Ishikawa (cell line): ENCODE results near the gene CNBP.

Experiments used
- CEBPB ChIP-seq: IDR thresholded peaks from 2 replicates; pipeline ENCODE4 v1.6.1; 2012
- CREB1 ChIP-seq: IDR thresholded peaks from 2 replicates; pipeline ENCODE4 v1.6.1; 2012; ENCODE audit warnings: low read depth
- EGR1 ChIP-seq: IDR thresholded peaks from 2 replicates; pipeline ENCODE4 v1.6.1; 2012
- EP300 ChIP-seq: IDR thresholded peaks from 2 replicates; pipeline ENCODE4 v1.6.1; 2012; ENCODE audit warnings: borderline replicate concordance
- FOXM1 ChIP-seq: IDR thresholded peaks from 2 replicates; pipeline ENCODE4 v1.6.1; 2012; ENCODE audit warnings: low read depth, borderline replicate concordance
- NFIC ChIP-seq: IDR thresholded peaks from 2 replicates; pipeline ENCODE4 v1.6.1; 2012
- RAD21 ChIP-seq: IDR thresholded peaks from 2 replicates; pipeline ENCODE4 v1.6.1; 2012; ENCODE audit warnings: low read depth
- TAF1 ChIP-seq: IDR thresholded peaks from 2 replicates; pipeline ENCODE4 v1.6.1; 2012; ENCODE audit warnings: low read depth, mild to moderate bottlenecking
- TCF12 ChIP-seq: IDR thresholded peaks from 2 replicates; pipeline ENCODE4 v1.6.1; 2012; ENCODE audit warnings: low read depth
- TEAD4 ChIP-seq: IDR thresholded peaks from 2 replicates; pipeline ENCODE4 v1.6.1; 2012
- YY1 ChIP-seq: IDR thresholded peaks from 2 replicates; pipeline ENCODE4 v1.6.1; 2012; ENCODE audit warnings: low read depth
- ZBTB7A ChIP-seq: IDR thresholded peaks from 2 replicates; pipeline ENCODE4 v1.6.1; 2012; ENCODE audit warnings: low read depth
- TF ChIP-seq, protein P1 (sequence below): IDR thresholded peaks from 2 replicates; pipeline ENCODE4 v1.6.1; 2012; ENCODE audit warnings: low read depth, mild to moderate bottlenecking
- TF ChIP-seq, protein P2 (sequence below): IDR thresholded peaks from 2 replicates; pipeline ENCODE4 v1.6.1; 2012
- TF ChIP-seq, protein P3 (sequence below): IDR thresholded peaks from 2 replicates; pipeline ENCODE4 v1.6.1; 2012

CNBP gene

DNA sequence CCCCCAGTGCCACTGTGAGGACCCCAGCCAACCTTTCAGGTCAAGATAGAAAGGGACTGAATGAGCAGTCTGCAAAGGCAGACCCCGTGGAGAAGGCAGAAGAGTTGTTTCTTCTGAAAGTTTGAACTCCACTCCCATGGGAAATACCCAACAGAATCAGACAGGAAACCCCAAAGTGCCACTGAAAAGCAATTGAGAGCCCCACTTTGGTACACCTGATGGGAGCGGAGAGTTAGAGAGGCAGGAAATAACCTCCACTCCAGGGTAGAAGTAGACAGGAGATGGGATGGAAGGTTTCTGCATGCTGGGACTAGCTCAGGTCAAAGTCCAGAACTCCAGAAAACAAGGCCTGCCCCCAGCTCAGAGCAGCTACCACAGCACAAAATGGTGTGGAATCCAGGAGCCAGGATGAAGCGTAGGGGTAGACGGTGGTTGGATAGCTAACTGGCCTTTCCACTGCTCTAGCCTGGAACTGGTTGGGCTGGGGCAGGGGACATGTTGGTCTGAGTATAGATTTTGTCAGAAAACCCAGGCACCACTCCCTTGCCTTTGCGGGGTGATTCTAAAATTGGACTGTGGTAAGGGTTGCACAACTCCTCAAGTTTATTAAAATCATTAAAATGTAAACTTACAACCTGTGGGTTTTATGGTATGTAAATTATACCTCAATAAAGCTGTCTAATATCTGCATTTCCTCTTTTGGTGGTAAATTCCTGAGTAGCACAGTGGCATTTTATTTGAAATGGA, 60.2 kb downstream of the CNBP start:
- TF ChIP-seq TCF12 (no peak), YY1 (no peak), RAD21 (no peak), EGR1 (no peak), TAF1 (no peak), TEAD4 (no peak), FOXM1 (no peak), CREB1 (no peak), EP300 (no peak)
- TF ChIP-seq, protein P1, sequence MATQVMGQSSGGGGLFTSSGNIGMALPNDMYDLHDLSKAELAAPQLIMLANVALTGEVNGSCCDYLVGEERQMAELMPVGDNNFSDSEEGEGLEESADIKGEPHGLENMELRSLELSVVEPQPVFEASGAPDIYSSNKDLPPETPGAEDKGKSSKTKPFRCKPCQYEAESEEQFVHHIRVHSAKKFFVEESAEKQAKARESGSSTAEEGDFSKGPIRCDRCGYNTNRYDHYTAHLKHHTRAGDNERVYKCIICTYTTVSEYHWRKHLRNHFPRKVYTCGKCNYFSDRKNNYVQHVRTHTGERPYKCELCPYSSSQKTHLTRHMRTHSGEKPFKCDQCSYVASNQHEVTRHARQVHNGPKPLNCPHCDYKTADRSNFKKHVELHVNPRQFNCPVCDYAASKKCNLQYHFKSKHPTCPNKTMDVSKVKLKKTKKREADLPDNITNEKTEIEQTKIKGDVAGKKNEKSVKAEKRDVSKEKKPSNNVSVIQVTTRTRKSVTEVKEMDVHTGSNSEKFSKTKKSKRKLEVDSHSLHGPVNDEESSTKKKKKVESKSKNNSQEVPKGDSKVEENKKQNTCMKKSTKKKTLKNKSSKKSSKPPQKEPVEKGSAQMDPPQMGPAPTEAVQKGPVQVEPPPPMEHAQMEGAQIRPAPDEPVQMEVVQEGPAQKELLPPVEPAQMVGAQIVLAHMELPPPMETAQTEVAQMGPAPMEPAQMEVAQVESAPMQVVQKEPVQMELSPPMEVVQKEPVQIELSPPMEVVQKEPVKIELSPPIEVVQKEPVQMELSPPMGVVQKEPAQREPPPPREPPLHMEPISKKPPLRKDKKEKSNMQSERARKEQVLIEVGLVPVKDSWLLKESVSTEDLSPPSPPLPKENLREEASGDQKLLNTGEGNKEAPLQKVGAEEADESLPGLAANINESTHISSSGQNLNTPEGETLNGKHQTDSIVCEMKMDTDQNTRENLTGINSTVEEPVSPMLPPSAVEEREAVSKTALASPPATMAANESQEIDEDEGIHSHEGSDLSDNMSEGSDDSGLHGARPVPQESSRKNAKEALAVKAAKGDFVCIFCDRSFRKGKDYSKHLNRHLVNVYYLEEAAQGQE, result no peak

DNA sequence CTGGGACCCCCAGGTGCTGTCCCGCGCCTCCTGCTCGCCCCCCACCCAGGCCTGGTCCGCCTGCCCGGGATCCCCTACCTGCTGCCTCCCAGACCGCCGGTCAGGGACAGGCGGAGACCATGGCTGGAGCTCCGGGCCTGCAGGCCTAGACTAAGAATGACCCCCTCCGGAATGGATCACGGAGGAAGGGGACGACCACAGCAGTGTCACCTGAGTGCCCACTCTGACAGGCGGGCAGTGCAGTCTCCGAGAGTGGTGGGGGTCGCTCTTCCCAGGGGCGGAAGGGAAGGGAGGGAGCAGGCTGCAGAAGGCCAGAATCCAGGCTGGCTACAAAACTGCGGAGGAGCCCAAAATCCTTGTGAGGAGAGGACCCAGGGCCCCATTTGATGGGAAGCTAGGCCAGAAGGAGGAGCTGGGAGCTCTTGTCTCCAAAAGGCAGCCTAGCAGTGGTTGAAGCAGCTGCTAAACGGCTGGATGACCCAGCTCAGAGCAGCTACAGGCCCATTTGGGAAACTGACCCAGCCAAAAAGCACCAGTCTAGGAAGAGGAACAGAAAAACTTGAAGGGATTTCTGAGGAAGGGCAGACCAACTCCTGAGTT, 61.2 kb downstream of the CNBP start:
- TF ChIP-seq ZBTB7A (peak; percentile 83), EGR1 (no peak)

DNA sequence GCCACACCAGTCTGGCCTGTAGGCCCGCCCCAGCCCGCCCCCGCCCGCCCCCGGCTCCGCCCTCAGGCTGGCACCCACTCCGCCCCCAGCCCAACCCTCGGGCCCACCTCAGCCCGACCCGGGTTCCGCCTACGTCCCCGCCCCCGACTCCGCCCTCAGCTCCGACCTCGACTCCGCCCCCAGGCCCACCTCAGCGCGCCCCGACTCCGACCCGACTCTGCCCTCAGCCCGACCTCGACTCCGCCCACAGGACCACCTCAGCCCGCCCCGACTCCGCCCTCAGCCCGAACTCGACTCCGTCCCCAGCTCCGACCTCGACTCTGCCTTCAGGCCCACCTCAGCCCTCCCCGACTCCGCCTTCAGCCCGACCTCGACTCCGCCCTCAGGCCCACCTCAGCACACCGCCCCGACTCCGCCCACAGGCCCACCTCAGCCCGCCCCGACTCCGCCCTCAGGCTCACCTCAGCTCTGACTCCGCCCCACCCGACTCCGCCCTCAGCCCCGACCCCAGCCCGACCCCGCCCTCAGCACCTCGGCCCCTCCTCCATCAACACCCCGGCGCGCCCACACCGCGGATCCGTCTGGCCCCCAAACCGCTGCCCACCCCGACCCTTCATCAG, 61.8 kb downstream of the CNBP start, which contains the start of gene RAB43:
TSS of gene RAB43 (minus strand) at position 13 of the 620 bp plus-strand sequence. CDS start 315 bp downstream, outside the sequence.
- TF ChIP-seq, protein P2, sequence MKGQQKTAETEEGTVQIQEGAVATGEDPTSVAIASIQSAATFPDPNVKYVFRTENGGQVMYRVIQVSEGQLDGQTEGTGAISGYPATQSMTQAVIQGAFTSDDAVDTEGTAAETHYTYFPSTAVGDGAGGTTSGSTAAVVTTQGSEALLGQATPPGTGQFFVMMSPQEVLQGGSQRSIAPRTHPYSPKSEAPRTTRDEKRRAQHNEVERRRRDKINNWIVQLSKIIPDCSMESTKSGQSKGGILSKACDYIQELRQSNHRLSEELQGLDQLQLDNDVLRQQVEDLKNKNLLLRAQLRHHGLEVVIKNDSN, result no peak
- TF ChIP-seq FOXM1, result no peak
- TF ChIP-seq ZBTB7A, result no peak
- TF ChIP-seq, protein P1, result no peak
- no peak for TF ChIP-seq TCF12
- TF ChIP-seq, protein P3, sequence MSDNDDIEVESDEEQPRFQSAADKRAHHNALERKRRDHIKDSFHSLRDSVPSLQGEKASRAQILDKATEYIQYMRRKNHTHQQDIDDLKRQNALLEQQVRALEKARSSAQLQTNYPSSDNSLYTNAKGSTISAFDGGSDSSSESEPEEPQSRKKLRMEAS, result no peak; the same call in 1 of the 2 replicates
- TF ChIP-seq RAD21, result no peak
- no peak for TF ChIP-seq EGR1
- no peak for TF ChIP-seq EP300
- TF ChIP-seq CREB1, result no peak
- TF ChIP-seq YY1, result no peak
- no peak for TF ChIP-seq TEAD4
- TF ChIP-seq NFIC, result no peak
- no peak for TF ChIP-seq CEBPB
- TF ChIP-seq TAF1, result no peak

DNA sequence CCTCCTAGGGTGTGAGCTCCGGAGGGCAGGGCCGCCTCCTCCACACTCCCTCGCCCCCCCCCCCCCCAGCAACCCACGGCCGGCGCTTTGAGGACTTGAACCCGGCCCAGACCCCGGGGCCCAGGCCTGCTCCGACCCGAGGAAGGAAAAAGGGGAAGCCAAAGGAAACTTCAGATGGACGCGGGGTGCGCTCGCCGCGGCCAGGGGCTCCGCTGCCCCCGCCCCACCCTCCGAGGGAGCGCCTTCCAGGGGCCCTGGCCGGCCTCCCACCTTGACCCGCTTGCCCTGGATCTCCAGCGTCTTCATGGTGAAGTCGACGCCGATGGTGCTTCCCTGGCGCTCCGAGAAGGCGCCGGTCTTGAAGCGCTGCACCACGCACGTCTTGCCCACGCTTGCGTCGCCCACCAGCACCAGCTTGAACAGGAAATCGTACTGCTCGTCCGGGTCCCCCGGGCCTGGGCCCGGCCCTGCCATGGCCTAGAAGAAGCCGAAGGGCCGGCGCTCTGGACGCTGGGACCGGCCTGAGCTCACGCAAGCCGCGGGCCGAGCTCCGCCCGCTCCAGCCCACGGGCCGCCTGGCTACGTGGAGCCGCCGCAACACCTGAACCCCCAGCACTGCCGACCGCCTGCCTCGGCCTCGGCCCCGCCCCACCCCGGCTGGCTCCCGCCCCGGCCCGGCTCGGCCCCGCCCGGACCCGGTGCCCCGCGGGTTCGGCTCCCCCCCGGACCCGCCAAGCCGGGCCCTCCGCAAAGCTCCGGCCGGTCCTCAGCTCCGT, 62.5 kb downstream of the CNBP start:
- peak; percentile 33; the same call in 1 of the 2 replicates for TF ChIP-seq TAF1
- TF ChIP-seq, protein P3, result no peak

DNA sequence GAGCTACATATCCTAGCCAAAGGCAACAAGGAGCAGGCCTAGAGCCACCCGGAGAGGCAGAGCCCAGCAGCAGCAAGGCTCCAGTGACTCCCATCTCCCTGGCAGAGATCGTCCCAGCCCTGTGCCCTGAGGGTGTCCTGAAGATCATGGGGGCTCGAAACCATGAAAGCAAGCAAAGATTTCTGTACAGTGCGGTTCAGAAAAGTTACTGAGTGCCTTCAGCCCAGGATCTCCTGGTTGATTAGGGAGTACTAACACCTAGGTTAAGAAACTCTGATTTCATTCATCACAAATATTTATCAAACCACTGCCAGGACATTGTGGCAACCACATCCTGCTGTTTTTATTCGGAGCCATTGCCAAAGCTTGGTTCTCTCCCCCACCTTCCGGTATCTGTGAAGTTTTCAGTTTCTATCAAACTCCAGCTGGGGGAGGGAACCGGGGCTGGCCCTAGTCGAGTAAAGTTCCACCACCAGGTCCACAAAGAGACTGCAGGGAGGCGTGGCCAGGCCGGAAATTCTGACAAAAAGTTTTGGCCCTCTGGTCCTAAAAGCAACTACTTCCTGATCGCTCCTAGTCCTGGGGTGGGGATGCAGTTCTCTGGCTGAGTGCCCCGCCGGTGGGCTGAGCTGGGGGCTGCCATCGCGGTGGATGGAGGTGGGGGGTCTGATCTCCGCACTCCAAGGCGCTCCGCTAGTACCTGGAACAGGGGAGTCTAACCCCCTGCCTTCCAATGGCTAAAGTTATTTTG, 63.3 kb downstream of the CNBP start:
- TF ChIP-seq EP300 (0 out of 2 replicates have a peak, but pooled peaks have one; percentile 14), ZBTB7A (peak; percentile 58), TAF1 (peak; percentile 41; the same call in 1 of the 2 replicates), RAD21 (0 out of 2 replicates have a peak, but pooled peaks have one; percentile 15), TEAD4 (no peak), TCF12 (peak; percentile 37; the same call in 1 of the 2 replicates), CEBPB (no peak)
- TF ChIP-seq, protein P2, result no peak
- TF ChIP-seq, protein P3, result peak; percentile 36; the same call in 1 of the 2 replicates
